Astrocyte of the hippocampus (primary cell): ENCODE results near the gene CYB5R2.

Experiments used
- DNase-seq: peaks from one replicate; pipeline ENCODE4 v3.0.0; 2011; ENCODE audit warnings: low read depth, low spot score

Gene CYB5R2

DNA sequence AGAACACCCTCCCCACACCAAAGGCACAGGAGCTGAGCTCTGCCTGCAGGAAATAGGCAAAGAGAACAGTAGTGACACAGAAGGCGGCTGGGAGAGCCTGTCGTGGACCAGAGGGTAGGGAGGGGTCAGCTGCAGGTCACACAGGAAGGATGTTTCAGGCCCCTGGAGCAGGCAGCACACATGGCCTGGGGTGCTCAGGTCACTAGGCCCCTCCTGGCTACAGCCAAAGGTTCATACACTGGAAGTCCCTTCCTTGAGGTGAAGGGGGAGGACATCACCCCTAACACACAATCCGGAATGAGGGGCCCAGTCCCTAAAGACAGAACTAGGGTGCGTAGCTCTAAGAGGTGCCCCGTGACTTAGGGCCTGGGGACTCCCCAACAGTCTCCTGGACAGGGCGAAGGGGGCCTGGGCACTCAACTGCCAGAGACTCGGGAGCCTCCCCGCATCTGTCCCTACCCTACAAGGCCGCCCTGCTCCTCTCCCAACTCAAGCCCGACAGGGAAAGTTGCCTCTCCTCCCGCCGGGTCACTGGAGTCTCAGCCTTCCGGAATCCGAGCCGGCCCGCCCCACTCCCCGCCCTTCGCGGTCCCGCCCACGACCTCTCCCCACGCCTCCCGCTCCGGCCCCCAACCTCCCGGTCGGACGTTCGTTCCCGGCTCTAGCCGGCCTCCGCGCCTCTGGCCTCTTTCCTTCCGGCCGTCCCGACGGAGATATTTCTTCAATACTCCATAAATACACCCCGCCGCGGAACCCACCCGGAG, at the start of gene CYB5R2:
Gene CYB5R2, minus strand, starts transcription at position 541 of the 764 bp plus-strand sequence. CDS start 675 bp downstream, outside the sequence.
- DNase-seq = peak; percentile 66

DNA sequence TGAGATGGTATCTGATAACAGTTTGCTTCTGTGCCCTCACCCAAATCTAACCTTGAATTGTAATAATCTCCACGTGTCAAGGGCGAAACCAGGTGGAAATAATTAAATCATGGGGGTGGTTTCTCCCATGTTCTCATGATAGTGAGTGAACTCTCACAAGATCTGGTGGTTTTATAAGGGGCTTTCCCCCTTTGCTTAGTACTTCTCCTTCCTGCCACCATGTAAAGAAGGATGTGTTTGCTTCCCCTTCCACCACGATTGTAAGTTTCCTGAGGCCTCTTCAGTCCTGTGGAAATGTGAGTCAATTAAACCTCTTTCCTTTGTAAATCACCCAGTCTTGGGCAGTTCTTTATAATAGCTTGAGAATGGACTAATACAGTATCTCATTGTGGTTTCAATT, 41.5 kb upstream of the CYB5R2 start:
- no peak for DNase-seq

DNA sequence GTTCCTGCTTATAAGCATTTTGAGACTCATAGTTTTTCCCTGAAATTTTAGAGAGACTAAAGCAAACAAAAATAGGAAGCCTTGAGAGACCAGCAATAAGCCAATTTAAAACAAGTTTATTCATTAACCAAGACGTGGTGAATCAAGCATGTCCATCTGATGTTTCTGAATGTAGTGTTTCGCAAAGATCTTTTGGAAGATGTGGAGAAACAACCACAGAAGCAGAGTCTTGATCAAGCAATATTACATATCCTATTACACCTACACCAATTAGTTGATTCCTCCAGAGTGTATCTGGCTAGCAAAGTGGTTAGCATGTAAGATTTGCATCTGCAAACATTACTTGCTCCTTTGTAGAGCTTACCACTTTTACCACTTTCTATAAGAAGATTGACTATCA, 33.1 kb upstream of the CYB5R2 start, which contains the start of gene OVCH2:
Gene OVCH2, minus strand, starts transcription at position 101 of the 400 bp plus-strand sequence. Its CDS starts 83 bp downstream, at position 18.
- DNase-seq = no peak

DNA sequence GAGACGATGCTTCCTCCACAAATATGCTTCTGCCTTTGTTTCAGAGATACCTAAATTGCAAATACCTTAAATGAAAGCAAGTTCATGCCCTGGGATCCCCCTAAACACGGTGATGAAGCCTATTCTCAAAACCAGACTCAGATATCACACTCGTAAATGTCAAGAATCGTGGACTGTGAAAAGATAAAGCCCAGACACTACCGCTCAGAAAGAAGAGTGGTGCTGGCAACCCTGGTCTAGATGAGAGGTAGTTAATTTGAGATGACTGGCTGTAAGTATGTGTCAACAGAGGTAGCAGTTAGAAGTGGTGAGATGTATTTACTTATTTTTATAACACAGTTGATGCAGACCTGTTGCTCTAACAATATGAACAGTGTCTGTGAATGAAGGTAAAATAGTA, 30.4 kb upstream of the CYB5R2 start:
- no peak for DNase-seq

DNA sequence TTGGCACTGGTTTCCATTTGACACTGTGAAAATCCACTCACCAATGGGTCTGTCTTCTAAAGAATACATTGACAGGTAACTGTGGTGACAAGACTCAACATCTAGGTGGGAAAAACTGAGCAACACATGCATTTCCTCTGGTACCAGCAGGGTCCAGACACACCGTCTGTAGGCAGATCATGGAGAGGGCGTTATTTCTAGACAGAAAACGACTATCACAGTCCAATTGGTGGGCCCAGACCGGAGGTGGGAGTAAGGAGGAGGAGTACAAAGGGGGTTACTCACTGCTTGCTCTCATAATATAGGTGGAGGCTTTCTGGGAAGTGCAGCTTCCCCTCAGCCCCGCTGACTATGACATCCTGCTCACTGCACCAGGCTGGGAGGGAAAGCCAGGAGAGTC, 23.1 kb upstream of the CYB5R2 start:
- DNase-seq = no peak

DNA sequence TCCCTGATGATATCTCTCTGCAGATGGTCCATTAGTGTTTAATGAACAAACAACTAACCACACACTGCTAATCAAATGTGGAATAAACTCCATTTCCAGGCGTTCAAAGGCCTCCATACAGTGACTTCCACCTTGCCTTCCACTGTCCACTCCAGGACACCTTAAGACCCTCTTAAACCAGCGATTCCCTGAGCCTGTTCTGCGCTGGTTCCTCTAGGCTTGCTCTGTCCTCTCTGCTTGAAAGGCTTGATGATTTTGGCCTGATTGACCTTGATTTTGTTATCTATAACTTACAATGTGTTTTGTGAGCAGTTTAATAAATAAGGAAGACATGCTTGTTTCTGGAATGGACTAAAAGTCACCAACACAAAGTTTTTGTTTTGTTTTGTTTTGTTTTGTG, 20.9 kb upstream of the CYB5R2 start:
- DNase-seq = no peak

DNA sequence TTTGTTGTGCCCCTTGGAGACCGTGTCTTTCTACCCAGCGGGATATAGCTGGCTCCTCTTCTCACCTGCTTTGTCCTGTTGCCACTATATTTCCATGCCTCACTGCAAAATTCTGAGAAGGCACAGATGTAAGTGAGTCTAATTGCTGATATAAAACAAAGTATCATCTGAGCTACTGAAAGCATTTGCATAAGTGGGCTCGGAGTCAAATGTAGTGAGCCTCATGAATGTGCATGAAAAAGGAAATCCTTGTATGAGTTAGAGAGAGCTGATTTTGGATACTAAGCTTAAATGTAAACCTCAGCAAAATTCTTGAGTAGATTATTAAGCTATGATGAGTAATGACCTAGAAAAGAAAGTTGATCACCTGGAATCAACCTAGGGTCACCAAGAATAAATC, 19.1 kb upstream of the CYB5R2 start:
- no peak for DNase-seq

DNA sequence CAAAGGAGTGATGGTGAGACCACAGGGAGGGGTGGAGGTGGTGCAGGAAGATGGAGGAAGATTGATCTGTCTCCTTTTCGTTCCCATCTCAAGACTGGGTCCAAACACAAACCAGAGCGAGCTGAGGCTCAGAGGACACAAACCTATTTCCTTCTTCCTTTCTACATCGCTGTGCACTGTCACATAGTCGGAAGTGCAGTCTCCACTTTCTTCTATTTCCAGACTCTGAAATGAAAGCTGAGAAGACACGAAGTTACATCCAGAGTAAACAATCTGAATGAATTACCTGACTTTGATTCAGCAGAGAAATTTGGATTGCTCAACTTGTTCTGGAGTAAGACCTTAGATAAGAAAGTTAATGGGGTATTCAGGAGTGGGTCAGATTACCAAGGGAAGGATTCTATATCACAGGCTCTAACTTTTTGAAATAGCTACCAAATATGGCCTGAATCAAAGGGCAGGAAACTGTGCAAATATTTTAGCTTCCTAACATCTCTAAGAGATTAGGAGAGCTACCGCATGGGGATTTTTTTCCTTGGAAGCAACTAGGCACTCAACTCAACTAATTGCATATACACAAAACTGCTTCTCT, 18.6 kb upstream of the CYB5R2 start:
- DNase-seq = no peak

DNA sequence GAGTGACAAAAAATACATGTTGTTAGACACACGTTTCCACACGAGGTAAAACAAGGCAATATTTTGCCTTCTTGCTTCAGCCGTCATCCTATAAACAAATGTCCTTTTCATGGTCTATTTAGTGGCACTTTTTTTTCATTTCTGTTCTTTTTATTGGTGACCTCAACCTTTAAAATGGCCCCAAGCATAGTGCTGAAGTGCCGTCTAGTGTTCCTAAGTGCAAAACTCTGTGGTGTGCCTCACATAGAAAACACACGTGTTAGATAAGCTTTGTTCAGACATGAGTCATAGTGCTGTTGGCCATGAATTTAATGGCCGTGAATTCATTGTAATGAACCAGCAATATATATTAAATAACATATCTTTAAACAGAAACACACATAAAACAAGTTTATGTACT, 17.3 kb upstream of the CYB5R2 start:
- no peak for DNase-seq

DNA sequence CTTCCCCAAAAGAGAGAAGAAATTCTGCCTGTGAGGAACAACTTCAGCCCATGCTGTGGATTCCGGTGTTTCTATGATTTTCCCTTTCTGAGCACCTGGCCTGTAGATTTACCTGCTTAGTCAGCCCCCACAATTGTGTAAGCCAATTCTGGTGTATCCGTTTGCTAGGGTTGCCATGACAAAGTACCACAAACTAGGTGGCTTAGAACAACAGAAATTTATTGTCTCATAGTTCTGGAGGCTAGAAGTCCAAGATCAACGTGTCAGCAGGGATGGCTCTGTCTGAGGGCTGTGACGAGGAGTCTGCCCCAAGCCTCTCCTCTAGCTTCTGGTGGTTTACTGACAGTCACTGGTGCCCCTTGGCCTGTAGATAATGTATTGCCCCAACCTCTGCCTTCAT, 15.9 kb upstream of the CYB5R2 start:
- no peak for DNase-seq

DNA sequence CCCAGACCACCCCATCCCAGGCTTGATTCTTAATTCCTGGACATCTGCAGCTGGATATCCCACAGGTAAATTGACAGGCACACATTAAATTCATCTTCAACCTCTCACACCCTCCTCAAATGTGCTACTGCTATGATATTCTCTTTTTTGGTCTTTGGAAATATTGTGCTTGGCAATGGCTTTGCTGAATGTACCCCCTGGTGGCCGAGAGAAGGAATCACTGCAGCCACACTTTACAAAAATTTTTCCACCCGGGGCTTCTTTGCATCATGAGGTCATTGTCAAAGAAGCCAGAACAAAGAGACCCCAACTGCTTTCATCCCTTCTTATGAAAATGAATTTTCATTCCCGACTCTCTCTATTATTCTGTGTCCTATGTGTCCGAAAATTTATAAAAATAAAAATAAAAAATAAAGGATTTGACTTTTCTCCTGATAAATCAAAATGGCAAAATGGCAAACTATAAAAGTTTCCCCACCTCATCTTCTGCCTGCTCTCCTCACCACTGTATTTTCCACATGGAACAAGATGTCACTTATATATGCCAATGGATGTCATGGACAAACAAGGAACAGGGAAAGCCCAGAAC, 15.0 kb upstream of the CYB5R2 start:
- peak; percentile 57 for DNase-seq

DNA sequence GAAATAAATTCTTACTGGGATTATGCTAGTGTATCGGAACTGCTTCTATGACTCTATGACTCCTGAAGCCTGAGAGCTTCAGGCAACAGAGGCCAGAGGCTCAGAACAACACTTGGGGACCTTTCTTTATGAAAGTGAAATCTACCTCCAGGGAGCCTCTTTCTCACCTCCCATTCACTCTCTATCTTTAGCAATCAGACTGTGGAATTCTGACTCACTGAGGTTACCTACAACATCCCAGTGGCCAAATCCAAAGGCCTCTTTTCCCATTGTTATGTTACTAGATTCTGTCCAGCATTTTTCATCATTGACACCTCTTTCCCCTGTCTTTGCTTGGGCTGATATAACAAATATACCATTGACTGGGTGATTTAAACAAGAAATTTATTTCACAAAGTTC, 14.1 kb upstream of the CYB5R2 start:
- no peak for DNase-seq

DNA sequence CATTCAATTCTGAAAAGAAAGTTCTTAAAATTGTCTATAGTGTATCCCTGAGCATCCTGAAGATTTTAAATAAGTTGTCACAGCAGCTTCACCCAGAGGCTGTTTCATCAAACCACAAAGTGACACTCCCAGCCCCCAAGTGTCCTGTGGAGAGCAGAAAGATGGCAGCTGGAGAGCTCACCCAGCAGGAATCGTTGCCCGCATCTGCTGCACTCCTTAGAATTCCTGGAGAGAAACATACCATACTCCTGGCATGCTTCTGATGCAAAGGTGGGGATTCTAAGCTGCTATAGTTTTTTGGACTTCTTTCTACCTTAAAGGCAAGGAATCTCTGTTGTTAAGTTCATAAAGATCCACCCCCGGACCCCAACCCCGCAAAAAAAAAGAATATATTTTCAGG, 13.5 kb upstream of the CYB5R2 start:
- DNase-seq = no peak

DNA sequence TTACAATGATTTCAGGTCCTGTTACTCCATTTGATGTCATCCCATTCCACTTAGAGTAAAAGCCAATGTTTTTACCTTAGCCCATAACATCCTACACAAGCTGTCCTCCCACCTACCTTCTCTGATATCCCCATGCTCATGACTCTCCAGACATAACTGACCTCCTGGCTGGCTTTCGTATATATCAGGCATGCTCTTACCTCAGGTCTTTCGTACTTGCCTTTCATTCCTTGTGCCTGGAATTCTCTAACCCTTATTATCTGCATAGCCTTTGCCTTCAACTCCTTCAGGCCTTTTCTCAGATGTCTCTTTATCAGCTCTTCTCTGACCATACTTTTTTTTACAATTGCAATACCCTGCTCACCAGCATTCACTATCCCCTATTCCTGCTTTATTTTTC, 10.3 kb upstream of the CYB5R2 start:
- DNase-seq = no peak

DNA sequence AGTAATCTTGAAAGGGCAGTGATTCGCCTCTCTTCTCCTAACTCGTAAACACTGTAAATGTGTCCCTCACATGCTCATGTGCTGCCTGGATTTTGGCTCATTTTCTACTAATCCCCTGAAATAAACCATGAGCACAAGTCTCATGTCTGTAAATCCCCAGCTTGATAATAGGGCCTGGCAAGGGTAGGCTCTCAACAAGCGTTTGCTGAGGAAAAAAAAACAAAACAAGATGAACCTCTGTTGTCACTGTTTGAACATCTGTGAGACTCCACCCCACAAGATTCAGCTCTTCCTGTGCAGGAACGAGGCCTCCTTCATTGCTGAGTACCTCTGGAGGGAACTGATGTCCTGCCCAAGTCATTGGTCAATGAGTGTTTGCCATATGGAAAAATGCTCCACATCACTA, 4.5 kb upstream of the CYB5R2 start:
- DNase-seq = no peak

DNA sequence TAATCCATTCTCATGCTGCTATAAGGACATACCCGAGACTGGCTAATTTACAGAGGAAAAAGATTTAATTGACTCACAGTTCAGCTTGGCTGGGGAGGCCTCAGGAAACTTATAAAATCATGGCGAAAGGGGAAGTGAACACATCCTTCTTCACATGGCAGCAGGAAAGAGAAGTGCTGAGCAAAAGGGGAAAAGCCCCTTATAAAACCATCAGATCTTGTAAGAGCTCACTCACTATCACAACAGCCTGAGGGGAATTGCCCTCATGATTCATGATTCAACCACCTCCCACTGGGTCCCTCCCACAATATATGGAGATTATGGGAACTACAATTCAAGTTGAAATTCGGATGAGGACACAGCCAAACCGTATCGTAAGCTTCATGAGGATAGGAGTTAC, 3.8 kb upstream of the CYB5R2 start:
- DNase-seq = peak; percentile 60

DNA sequence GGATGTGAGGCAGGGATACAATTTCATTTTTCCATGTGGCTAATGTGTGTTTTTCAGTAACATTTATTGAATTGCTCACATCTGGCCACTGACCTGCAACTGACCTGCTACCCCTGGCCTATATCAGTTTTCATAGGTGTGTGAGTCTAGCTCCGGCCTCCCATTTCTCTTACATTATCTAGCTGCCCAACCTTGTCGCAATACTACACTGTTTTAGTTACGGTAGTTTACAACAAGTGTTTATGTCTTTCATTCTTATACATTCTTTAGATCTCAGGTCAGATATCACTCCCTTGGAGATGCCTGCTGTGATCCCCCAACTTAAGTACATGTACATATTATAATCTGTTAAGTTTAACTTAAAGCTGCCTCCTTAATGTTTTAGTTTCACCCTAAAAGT, 2.3 kb upstream of the CYB5R2 start:
- DNase-seq = no peak

DNA sequence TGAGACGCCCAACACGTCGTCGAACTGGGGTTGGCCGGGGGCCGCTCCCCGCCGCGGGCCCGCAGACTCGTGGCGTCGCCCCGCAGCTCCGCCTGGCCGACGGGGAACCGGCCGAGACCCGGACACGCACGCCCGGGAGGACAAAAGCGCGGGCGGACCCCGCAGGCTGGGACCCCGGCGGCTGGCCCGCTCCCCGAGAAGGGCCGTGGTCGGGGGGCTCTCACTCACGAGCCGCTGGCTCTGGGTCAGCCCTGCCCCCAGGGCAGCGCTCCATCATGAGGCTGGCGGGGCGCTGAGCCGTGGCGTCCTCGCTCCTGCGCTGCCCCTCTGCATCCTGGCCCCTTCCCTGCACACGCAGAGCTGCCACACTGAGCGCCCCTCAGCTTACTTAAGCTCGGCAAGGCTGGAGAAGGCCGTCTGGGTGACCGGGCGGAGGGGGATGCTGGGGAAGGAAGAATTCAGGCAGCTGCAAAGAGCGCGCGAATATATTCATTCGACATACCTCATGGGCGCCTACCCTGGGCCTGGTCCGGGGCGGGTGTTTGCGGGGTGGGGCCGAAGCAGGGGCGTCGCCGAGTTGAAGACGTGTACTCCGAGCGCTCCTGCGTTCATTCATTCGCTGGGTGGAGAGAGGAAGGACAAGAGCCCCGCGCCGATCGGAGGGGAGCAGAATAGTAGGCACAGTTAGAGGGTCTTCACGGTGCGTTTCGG, 579 bp upstream of the CYB5R2 start:
- peak; percentile 48 for DNase-seq

DNA sequence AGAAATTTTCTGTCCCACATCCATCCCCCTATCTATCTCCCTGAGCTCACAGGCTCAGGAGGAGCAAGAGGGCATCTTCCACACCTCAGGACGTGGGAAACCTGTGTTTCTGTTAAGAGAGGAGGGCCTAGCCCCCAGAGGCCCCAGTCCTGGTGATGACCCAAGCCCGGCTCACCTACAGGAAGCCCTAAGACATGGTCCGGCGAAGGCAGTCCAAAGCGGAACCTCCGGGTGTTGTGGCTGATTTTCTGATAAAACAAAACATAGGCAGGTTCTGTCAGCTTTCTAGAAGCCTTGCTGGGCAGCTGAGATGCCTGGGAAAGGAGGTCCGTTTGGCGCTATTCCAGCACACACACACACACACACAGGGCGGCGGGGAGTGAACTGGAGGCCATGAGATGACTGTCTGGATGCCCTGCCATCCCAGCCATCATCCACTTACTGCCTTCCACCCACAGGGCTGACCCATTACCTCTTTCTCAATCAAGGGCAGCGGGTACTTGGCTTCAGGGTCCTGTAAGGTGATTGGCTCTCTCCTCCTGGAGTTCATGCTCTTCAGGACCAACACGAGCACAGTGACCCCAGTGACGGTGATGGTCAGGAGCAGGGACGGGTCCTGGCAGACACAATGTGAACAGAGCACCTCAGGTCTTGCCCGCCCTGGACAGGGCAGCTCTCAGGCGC, 882 bp downstream of the CYB5R2 start:
- no peak for DNase-seq

DNA sequence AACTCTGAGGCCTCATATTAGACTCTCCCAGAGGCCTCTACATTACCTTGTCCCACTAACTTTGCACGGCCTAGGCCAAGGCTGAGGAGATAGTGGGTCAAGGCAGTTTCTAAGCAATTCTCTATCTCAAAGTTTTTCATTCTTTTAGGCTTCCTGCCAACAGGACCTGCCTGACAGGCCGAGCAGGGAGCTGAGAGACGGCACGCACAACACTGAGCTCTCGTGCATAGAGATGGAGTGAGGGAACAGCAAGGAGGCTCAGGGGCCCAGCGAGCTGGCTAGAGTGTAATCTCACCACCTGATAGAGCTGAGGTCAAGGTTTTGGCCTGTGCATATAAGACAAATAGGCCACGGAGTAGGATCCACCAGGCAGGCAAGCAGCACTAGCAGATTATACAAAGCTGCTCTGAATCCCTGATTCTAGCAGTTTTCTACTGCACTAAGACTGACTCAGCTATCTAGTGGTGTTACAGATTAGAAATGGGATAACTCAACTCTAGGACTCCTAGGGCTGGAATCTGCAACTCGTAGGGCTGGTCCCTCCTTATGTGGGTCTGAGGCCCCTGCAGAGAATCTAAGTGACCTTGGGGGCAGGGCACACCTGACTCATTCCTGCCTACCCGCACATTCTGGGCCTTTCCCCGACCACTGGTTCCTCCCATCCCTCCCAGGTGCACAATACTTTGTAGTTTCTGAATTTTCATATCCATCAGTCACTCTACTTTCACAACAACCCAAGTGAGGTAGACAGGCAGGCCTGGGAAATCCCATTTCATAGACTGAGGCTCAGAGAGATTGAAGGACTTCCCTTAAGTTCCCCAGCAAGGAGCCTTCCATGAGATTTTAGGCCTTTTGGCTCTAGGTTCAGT, 1.7 kb downstream of the CYB5R2 start:
- DNase-seq = no peak

DNA sequence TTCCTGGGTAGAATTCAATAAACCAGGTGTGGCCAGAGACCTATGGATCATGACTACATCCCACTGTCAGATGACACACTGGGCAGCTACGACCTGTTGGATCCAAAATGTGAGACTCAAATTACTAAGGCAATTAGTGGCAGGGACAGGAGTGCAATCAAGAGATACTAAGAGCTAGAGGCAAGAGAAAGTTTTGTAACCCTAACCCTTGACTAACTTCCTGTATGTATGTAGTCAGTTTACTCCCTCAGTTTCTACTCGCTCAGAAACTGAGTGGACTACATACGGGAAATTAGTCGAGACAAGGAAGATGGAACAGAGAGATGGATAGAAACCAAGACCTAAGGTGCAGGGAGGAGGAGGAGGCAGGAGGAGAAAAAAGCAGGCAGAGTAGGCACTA, 2.7 kb downstream of the CYB5R2 start:
- no peak for DNase-seq
